ENCODE data around the gene CFAP99. TPM values are rescaled to one million over a fixed set of nuclear protein-coding genes. Genes with fewer than 3 reads are reported as not detected.

Gene CFAP99
- polyA plus RNA-seq, 1 donor (not counting 4 experiments of a cell fraction or from before 2014, with no cell fraction given), result not detected

DNA sequence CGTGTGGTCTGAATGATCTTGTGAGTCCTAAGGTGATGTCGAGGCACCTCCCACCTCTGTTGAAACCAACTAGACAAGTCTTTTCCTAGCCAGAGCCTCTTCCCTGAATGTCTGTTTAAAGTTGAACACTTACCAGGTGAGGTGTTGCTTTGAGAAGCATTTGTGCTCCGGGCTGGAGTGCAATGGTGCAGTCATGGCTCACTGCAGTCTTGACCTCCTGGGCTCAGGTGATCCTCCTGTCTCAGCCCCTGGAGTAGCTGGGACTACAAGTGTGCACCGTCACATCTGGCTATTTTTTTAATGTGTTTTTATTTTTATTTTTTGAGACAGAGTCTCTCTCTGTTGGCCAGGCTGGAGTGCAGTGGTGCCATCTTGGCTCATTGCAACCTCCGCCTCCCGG lies 68.2 kb downstream of the CFAP99 start:
- no peak for FAIRE-seq
- Histone ChIP-seq H3K36me3 (ENCODE audit: control insufficient read depth in 2 of 2, extremely low read depth in 1 of 2, insufficient read depth in 2 of 2, low read length in 2 of 2) (peaks cover 10 to 25% of the 10 kb centered on the region in 2 experiments), H4K20me1 (ENCODE audit: control insufficient read depth, extremely low read depth, insufficient read depth, low read length) (peaks cover 39% of the 10 kb centered on the region), H3K9ac (ENCODE audit: control insufficient read depth, extremely low read depth, insufficient read depth, low read length) (no peak overlapping the region), H3K4me1 (ENCODE audit: control insufficient read depth, extremely low read depth, insufficient read depth, low read length) (peaks cover 12% of the 10 kb centered on the region), H3K9me3 (ENCODE audit: control insufficient read depth, low read depth, low read length) (no peaks in the 10 kb centered on the region), H2AFZ (ENCODE audit: control insufficient read depth, low read length) (no peak overlapping the region), H3K4me2 (ENCODE audit: control insufficient read depth, extremely low read depth, insufficient read depth, low read depth, low read length) (no peak overlapping the region), H3K4me3 (ENCODE audit: control insufficient read depth in 2 of 3, extremely low read depth in 1 of 3, insufficient read depth in 2 of 3, low read depth in 1 of 3, low read length in 3 of 3) (no peak overlapping the region), H3K79me2 (ENCODE audit: control insufficient read depth, insufficient read depth, low read length) (peaks cover 94% of the 10 kb centered on the region), H3K9me1 (ENCODE audit: control insufficient read depth, extremely low read depth, insufficient read depth, low read length) (peaks cover 3% of the 10 kb centered on the region), H3K27me3 (ENCODE audit: control insufficient read depth, extremely low read depth, insufficient read depth, low read length) (no peaks in the 10 kb centered on the region), H3K27ac (ENCODE audit: control insufficient read depth, insufficient read depth, low read length) (no peak overlapping the region)
- TF ChIP-seq CTCF (optimal IDR thresholded peaks at IDR 0.05 in 1 of 3, IDR thresholded peaks at IDR 0.05 in 1 of 3, conservative IDR thresholded peaks at IDR 0.05 in 1 of 3; ENCODE audit: extremely low read depth in 1 of 3, insufficient read depth in 2 of 3, low read length in 3 of 3), result no peak
- TF ChIP-seq EZH2 (IDR thresholded peaks at IDR 0.05; ENCODE audit: low read length), result no peak
- dilution Hi-C loops (cut with MboI; ENCODE audit: extremely low pct_ligation_motif_present, low sequenced_read_pairs), result no loop called here
- no peak for DNase-seq (ENCODE audit: low read depth, low spot score)

GRCh38 chr4:2487632-2488031 lies 68.9 kb downstream of the CFAP99 start:
- no peak for FAIRE-seq
- Histone ChIP-seq H4K20me1 (ENCODE audit: control insufficient read depth, extremely low read depth, insufficient read depth, low read length) (peaks cover 33% of the 10 kb centered on the region), H3K36me3 (ENCODE audit: control insufficient read depth in 2 of 2, extremely low read depth in 1 of 2, insufficient read depth in 2 of 2, low read length in 2 of 2) (peaks cover 14 to 28% of the 10 kb centered on the region in 2 experiments), H3K9me1 (ENCODE audit: control insufficient read depth, extremely low read depth, insufficient read depth, low read length) (peaks cover 3% of the 10 kb centered on the region), H3K79me2 (ENCODE audit: control insufficient read depth, insufficient read depth, low read length) (peaks cover 94% of the 10 kb centered on the region), H3K4me3 (ENCODE audit: control insufficient read depth in 2 of 3, extremely low read depth in 1 of 3, insufficient read depth in 2 of 3, low read depth in 1 of 3, low read length in 3 of 3) (no peak overlapping the region), H2AFZ (ENCODE audit: control insufficient read depth, low read length) (no peak overlapping the region), H3K9ac (ENCODE audit: control insufficient read depth, extremely low read depth, insufficient read depth, low read length) (no peak overlapping the region), H3K27ac (ENCODE audit: control insufficient read depth, insufficient read depth, low read length) (no peak overlapping the region), H3K4me1 (ENCODE audit: control insufficient read depth, extremely low read depth, insufficient read depth, low read length) (peaks cover 12% of the 10 kb centered on the region), H3K4me2 (ENCODE audit: control insufficient read depth, extremely low read depth, insufficient read depth, low read depth, low read length) (no peak overlapping the region), H3K27me3 (ENCODE audit: control insufficient read depth, extremely low read depth, insufficient read depth, low read length) (no peaks in the 10 kb centered on the region), H3K9me3 (ENCODE audit: control insufficient read depth, low read depth, low read length) (no peaks in the 10 kb centered on the region)
- dilution Hi-C loops (cut with MboI; ENCODE audit: extremely low pct_ligation_motif_present, low sequenced_read_pairs), result no loop called here
- TF ChIP-seq EZH2 (IDR thresholded peaks at IDR 0.05; ENCODE audit: low read length), result no peak
- TF ChIP-seq CTCF (optimal IDR thresholded peaks at IDR 0.05 in 1 of 3, IDR thresholded peaks at IDR 0.05 in 1 of 3, conservative IDR thresholded peaks at IDR 0.05 in 1 of 3; ENCODE audit: extremely low read depth in 1 of 3, insufficient read depth in 2 of 3, low read length in 3 of 3), result no peak
- DNase-seq (ENCODE audit: low read depth, low spot score), result no peak

All from keratinocyte (primary cell).